ENCODE data around the gene RASL11A. TPM values are rescaled to one million over a fixed set of nuclear protein-coding genes. Genes with fewer than 3 reads are reported as not detected.

The RASL11A gene
- total RNA-seq, 1 donor from 2014 or later: 10.5 TPM

DNA sequence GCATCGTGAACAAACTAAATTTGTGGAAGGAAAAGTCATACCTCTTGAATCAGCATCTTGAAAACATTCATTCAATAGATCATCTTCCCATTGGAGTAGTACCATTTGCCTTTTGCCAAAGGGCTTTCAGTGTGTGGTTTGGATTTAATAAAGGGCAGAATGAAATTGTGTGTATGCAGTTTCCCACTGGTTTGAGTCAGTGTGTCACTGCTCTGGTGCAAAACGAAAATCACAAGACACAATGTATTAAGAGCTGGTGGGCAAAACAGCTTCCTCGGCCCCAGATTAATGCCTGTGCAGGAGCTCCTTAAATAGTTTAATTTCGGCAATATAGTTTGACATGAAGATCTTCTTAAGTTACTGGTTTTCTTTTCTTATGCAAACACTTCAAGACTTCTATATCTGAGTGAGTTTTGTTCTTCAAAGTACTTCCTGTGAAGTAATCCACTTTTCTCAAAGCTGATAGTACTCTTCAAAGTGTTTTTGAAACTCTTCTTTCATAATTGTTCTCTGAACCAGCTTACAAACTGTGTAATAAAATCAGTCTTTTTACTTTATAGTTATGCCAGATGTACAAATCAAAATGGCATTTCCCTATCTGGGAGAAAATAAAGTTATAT, 32.1 kb downstream of the RASL11A start:
- peak overlapping the region; percentile 6 for H3K27ac Mint-ChIP-seq
- H3K27me3 Mint-ChIP-seq (ENCODE audit: low read depth): peaks cover 4% of the 10 kb centered on the region
- DNase-seq (ENCODE audit: low spot score in 2 of 2, unreplicated experiment in 2 of 2): no peak
- no peaks in the 10 kb centered on the region for H3K36me3 Mint-ChIP-seq
- H3K9me3 Mint-ChIP-seq: peaks cover 13% of the 10 kb centered on the region
- H3K4me1 Mint-ChIP-seq: no peaks in the 10 kb centered on the region
- TF ChIP-seq, protein P1, sequence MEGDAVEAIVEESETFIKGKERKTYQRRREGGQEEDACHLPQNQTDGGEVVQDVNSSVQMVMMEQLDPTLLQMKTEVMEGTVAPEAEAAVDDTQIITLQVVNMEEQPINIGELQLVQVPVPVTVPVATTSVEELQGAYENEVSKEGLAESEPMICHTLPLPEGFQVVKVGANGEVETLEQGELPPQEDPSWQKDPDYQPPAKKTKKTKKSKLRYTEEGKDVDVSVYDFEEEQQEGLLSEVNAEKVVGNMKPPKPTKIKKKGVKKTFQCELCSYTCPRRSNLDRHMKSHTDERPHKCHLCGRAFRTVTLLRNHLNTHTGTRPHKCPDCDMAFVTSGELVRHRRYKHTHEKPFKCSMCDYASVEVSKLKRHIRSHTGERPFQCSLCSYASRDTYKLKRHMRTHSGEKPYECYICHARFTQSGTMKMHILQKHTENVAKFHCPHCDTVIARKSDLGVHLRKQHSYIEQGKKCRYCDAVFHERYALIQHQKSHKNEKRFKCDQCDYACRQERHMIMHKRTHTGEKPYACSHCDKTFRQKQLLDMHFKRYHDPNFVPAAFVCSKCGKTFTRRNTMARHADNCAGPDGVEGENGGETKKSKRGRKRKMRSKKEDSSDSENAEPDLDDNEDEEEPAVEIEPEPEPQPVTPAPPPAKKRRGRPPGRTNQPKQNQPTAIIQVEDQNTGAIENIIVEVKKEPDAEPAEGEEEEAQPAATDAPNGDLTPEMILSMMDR (IDR thresholded peaks at IDR 0.05; ENCODE audit: unreplicated experiment): no peak
- H3K4me3 Mint-ChIP-seq: no peak overlapping the region

DNA sequence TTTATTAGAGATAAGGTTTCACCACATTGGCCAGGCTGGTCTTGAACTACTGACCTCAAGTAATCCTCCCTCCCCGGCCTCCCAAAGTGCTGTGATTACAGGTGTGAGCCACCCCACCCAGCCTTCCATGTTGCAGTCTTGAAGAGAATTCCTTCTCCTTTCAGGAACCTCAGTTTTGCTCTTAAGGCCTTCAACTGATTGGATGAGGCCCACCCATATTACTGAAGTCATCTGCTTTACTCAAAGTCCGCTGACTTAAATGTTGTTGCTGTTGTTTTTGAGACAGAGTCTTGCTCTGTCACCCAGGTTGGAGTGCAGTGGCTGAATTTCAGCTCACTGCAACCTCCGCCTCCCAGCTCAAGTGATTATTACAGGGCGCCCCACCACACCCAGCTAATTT, 33.5 kb downstream of the RASL11A start:
- H3K36me3 Mint-ChIP-seq: no peaks in the 10 kb centered on the region
- DNase-seq (ENCODE audit: low spot score in 2 of 2, unreplicated experiment in 2 of 2): no peak
- no peak overlapping the region for H3K27ac Mint-ChIP-seq
- peaks cover 13% of the 10 kb centered on the region for H3K9me3 Mint-ChIP-seq
- no peak overlapping the region for H3K4me3 Mint-ChIP-seq
- no peaks in the 10 kb centered on the region for H3K27me3 Mint-ChIP-seq (ENCODE audit: low read depth)
- TF ChIP-seq, protein P1 (IDR thresholded peaks at IDR 0.05; ENCODE audit: unreplicated experiment): no peak
- no peaks in the 10 kb centered on the region for H3K4me1 Mint-ChIP-seq

DNA sequence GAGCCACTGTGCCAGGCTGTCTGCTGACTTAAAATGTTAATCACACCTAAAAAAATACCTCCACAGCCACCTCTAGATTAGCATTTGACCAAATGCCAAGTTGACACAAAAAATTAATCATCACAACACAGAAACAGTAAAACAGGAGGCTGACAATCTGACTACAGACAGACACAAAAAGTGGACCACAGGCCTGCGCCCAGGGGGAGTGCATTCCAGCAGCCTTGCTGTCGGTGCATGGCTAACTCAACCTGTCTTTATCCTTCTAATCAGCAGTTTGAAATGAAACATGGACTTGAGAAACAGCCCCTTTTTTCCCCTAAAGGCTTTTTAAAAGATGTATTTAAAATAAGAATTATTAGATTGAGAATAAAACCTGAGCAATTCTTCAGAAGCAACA, 34.0 kb downstream of the RASL11A start:
- Mint-ChIP-seq H3K9me3 (peaks cover 13% of the 10 kb centered on the region), H3K4me1 (no peaks in the 10 kb centered on the region), H3K36me3 (no peaks in the 10 kb centered on the region), H3K27me3 (ENCODE audit: low read depth) (no peaks in the 10 kb centered on the region), H3K27ac (no peak overlapping the region), H3K4me3 (no peak overlapping the region)
- TF ChIP-seq, protein P1 (IDR thresholded peaks at IDR 0.05; ENCODE audit: unreplicated experiment): no peak
- no peak for DNase-seq (ENCODE audit: low spot score in 2 of 2, unreplicated experiment in 2 of 2)

DNA sequence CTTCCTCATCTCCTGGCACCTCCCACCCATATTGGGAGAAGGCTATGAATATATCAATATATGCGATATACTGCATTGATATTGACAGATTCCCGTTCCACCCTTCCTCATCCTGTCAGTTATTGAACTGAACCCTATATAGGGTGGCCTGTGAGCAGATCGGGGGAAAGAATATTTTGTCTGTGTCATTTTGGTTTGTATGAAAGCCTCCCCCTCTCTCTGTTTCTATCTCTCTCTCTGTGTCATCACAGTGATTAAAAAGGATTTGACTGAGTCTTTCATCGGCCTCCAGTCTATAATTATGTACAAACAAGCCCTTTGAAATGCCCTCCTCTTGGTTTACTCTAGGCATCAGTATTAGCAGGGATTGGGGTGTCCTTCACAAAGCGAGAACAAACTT, 35.7 kb downstream of the RASL11A start:
- Mint-ChIP-seq H3K27me3 (ENCODE audit: low read depth) (no peaks in the 10 kb centered on the region), H3K4me1 (no peaks in the 10 kb centered on the region), H3K9me3 (peaks cover 13% of the 10 kb centered on the region), H3K36me3 (no peaks in the 10 kb centered on the region), H3K27ac (no peak overlapping the region), H3K4me3 (no peak overlapping the region)
- TF ChIP-seq, protein P1 (IDR thresholded peaks at IDR 0.05; ENCODE audit: unreplicated experiment): no peak
- DNase-seq (ENCODE audit: low spot score in 2 of 2, unreplicated experiment in 2 of 2): no peak

DNA sequence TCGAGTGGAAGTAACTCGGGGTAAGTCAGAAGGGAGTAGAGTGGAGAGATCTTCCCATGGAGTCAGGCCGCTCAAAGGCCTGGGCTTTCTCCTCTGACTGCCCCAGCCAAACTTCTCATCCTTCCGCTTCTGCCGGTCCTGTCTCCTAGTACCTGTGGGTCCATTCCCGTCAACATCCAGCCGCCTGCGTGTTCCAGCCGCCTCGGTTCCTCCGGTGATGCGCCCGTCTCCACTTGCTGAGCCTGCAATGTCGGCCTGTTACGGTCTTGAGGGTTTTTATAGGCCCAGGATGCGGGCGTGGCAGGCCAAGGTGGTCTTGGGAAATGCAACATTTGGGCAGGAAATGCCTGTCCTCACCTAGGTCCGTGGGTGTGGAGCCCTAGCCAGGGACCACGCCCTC, 38.3 kb downstream of the RASL11A start:
- no peaks in the 10 kb centered on the region for H3K9me3 Mint-ChIP-seq
- H3K4me1 Mint-ChIP-seq: peaks cover 4% of the 10 kb centered on the region
- DNase-seq (ENCODE audit: low spot score in 2 of 2, unreplicated experiment in 2 of 2): no peak
- peaks cover 2% of the 10 kb centered on the region for H3K27me3 Mint-ChIP-seq (ENCODE audit: low read depth)
- H3K4me3 Mint-ChIP-seq: no peak overlapping the region
- no peak overlapping the region for H3K27ac Mint-ChIP-seq
- TF ChIP-seq, protein P1 (IDR thresholded peaks at IDR 0.05; ENCODE audit: unreplicated experiment): no peak
- H3K36me3 Mint-ChIP-seq: no peaks in the 10 kb centered on the region
